ENCODE data around the gene PHF2.
A peak's percentile ranks its signal among the peaks of the same experiment; 100 is the strongest.

The PHF2 gene

GRCh38 chr9:93576258-93577077 is at the start of gene PHF2:
PHF2 (plus strand) TSS chr9:93576584; CDS start chr9:93576774, 190 bp downstream.
- no peak for DNase-seq

- DNase-seq = no peak
These were observed 45.0 kb upstream of the PHF2 start for GRCh38 chr9:93531374-93531773.

- DNase-seq = no peak
These were observed 44.2 kb upstream of the PHF2 start for GRCh38 chr9:93532141-93532540.

- no peak for DNase-seq
These were observed 42.5 kb upstream of the PHF2 start for GRCh38 chr9:93533863-93534262.

- DNase-seq = no peak
These were observed 40.2 kb upstream of the PHF2 start for GRCh38 chr9:93536167-93536566.

- no peak for DNase-seq
These were observed 39.5 kb upstream of the PHF2 start for GRCh38 chr9:93536874-93537273.

GRCh38 chr9:93540305-93540704 is 36.1 kb upstream of the PHF2 start:
- DNase-seq = no peak

- DNase-seq = no peak
These were observed 35.4 kb upstream of the PHF2 start for GRCh38 chr9:93541005-93541404.

- no peak for DNase-seq
These were observed 34.6 kb upstream of the PHF2 start for GRCh38 chr9:93541581-93542349.

- DNase-seq = no peak
These were observed 33.3 kb upstream of the PHF2 start for GRCh38 chr9:93543117-93543516.

- no peak for DNase-seq
These were observed 30.0 kb upstream of the PHF2 start for GRCh38 chr9:93546356-93546755.

- DNase-seq = no peak
These were observed 26.8 kb upstream of the PHF2 start for GRCh38 chr9:93549611-93550010.

GRCh38 chr9:93552923-93553322 is 23.5 kb upstream of the PHF2 start:
- DNase-seq = no peak

GRCh38 chr9:93555370-93555769 is 21.0 kb upstream of the PHF2 start:
- DNase-seq = no peak

GRCh38 chr9:93557366-93558137 is 18.8 kb upstream of the PHF2 start:
- no peak for DNase-seq

- no peak for DNase-seq
These were observed 17.9 kb upstream of the PHF2 start for GRCh38 chr9:93558503-93558902.

- DNase-seq = no peak
These were observed 15.4 kb upstream of the PHF2 start for GRCh38 chr9:93560991-93561390.

GRCh38 chr9:93562157-93562556 is 14.2 kb upstream of the PHF2 start:
- no peak for DNase-seq

- DNase-seq = no peak
These were observed 11.3 kb upstream of the PHF2 start for GRCh38 chr9:93565089-93565488.

GRCh38 chr9:93566408-93567270 is 9.7 kb upstream of the PHF2 start:
- DNase-seq = peak; percentile 99

- DNase-seq = no peak
These were observed 9.0 kb upstream of the PHF2 start for GRCh38 chr9:93567271-93567959.

- no peak for DNase-seq
These were observed 8.2 kb upstream of the PHF2 start for GRCh38 chr9:93568169-93568568.
